ENCODE results near the gene CLEC18B.
"Not testable (repeated sequence)": the region's sequence is repeated elsewhere in the genome, so short reads cannot be mapped to it uniquely, and the experiment has no call there.

Gene CLEC18B

GRCh38 chr16:74420612-74421481, at the start of gene CLEC18B:
Gene CLEC18B, minus strand, starts transcription at chr16:74421478. Its CDS starts 208 bp downstream, at chr16:74421270.
- not testable (repeated sequence) for DNase-seq

DNA sequence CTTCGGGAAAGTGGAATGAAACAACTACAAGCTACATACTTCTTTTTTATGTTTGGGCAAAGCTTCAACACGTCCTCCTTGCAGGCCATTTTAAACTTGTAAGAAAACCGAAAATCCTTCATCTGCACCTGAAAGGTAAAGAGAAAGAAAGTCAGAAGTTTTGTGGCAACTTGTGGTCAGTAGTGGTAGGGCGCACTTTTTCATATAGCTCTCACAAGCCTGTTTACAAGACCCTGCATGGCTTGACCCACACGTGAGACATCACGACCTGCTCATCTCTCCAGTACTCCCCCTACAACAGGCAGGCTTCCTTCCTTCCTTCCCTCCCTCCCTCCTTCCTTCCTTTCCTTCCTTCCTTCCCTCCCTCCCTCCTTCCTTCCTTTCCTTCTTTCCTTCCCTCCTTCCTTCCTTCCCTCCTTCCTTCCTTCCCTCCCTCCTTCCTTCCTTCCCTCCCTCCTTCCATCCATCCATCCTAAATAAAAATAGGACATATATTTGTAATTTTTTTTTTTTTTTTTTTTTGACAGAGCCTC, 48.7 kb upstream of the CLEC18B start:
- DNase-seq = no peak

- DNase-seq = no peak
Measured at GRCh38 chr16:74468807-74469525, 47.7 kb upstream of the CLEC18B start.

- DNase-seq = no peak
Measured at GRCh38 chr16:74466872-74467271, 45.6 kb upstream of the CLEC18B start.

- no peak for DNase-seq
Measured at GRCh38 chr16:74465851-74466685, 44.8 kb upstream of the CLEC18B start.

DNA sequence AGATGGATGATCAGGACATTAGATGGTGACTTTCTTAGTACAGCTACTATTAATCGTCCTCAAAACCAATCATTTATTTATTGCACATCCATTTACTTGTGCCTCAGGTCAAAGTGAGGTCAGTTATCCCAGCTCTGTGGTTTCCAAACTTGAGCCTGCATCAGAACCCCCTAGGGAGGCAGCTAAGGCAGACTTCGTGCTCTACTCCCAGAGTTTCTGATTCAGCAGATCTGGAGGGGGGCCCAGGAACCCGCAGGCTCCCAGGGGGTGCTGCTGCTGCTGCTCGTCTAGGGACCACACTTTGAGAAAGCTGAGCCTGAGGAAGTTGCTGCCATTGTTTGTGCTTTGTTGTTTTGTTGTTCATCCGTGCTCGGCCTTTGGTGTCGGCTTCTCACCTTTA, 44.0 kb upstream of the CLEC18B start:
- no peak for DNase-seq

- DNase-seq = no peak
Measured at GRCh38 chr16:74463888-74464287, 42.6 kb upstream of the CLEC18B start.

- DNase-seq = no peak
Measured at GRCh38 chr16:74462361-74462760, 41.1 kb upstream of the CLEC18B start.

DNA sequence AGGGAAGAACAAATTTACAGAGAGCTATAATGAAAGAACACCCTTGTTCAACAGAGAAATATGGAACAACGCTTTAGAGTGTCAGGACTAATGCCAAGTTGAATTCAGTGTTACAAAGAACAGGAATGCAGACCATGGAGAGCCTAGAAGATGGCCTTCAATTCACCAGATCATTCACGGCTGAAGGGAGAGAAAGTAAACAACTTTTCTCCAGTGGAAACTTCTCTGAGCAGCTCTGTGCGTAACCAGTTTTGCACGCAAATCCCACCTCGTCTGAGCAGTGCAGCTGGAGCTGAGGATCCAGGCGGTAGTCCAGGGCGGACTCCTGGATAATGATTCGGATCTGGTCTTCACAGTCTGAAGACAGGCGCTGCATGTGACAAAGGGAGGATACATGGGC, 40.5 kb upstream of the CLEC18B start:
- DNase-seq = no peak

DNA sequence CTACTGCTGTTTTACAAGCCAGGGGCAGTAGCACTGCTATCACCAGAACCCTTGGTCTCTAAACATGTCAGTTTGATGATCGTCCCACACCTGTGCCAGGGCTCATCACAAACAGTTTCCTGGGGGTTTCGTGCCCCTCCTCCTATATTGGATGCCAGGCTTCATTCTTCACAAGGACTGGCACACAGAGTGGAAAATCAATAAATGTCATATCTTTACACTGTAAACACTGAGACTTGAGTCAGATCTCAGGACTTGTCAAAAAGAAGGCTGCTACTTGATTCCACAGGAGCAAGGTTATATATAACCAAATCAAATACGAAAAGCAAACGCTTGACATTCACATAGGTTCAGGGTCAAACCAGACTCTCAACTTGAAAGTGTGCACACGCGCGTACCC, 39.3 kb upstream of the CLEC18B start:
- no peak for DNase-seq

DNA sequence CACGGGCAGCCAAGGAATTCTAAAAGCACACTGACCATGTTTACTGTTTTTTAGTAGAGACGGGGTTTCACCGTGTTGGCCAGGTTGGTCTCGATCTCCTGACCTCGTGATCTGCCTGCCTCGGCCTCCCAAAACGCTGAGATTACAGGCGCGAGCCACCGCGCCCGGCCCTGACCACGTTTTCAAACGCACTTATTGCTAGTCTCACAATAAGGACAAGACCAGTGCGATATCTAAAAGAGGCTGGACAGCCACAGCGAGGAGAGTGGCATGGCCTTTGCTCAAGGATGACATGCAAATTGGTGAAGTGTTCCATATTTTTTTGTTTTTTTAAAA, 35.0 kb upstream of the CLEC18B start:
- no peak for DNase-seq

- no peak for DNase-seq
Measured at GRCh38 chr16:74455619-74456289, 34.5 kb upstream of the CLEC18B start.

GRCh38 chr16:74455213-74455612, 33.9 kb upstream of the CLEC18B start:
- DNase-seq = no peak

DNA sequence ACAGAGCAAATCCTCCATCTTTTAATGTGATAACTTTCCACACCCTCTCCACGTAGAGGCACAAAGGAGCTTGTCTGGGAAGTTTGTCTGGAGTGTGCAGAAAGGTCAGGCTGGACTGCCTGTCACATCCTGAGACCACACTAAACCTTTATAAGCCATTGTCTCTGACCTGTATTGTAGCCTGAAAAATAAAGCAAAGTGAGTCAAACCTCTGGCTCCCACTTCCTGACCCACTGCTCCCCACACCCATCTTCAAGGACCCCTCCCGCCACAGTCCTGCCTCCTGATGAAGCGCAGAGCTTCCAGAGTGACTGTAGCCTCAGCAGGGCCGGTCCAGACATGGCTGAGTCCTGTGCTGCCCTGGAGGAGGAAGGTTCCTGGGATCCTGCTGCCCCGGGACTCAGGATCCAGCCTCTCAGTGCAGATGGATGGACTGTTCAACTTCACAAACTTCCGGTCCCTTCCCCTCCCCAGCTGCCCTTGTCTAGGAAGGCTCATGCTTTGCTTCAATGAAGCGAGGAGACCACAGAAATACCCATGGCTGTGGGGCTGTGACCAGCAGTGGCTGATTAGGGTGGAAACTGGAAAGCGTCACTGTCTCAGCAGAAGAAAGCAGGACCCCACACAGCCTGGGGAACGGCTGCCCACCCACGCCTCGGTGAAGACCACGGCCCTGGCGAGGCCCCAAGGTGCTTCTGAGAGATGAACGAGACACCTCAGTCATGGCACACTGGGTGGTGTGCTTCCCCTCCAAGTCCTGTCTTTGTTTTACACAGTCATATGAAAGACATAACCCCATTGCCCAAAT, 30.9 kb upstream of the CLEC18B start:
- DNase-seq = no peak

- no peak for DNase-seq
Measured at GRCh38 chr16:74450967-74451760, 29.9 kb upstream of the CLEC18B start.

GRCh38 chr16:74450236-74450635, 29.0 kb upstream of the CLEC18B start:
- no peak for DNase-seq

- no peak for DNase-seq
Measured at GRCh38 chr16:74449470-74449869, 28.2 kb upstream of the CLEC18B start.

DNA sequence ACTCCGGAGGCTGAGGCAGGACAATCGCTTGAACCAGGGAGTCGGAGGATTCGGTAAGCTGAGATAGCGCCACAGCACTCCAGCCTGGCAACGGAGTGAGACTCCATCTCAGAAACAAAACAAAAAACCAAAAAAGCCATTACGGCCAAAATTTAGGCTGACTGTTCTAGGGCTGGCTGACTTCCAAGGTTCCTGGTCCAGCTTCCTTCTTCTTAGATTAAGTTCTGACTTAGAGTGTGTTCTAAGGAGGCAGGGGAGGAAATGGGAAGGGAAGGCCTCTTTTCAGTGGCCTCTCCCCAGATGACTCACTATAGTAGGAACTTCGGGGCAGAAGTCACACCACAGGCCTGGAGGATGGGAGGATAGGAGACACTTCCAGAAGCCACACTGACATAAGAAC, 27.7 kb upstream of the CLEC18B start:
- peak; percentile 15 for DNase-seq

- no peak for DNase-seq
Measured at GRCh38 chr16:74447578-74447977, 26.3 kb upstream of the CLEC18B start.

- no peak for DNase-seq
Measured at GRCh38 chr16:74446866-74447265, 25.6 kb upstream of the CLEC18B start.

Data from OCI-M1 (cell line).